Sigmoid colon (tissue), 7 donors: ENCODE results near the gene PAQR8. TPM values are rescaled to one million over a fixed set of nuclear protein-coding genes. Genes with fewer than 3 reads are reported as not detected.
A peak's percentile ranks its signal among the peaks of the same experiment; 100 is the strongest.
"Not testable (repeated sequence)": the region's sequence is repeated elsewhere in the genome, so short reads cannot be mapped to it uniquely, and the experiment has no call there.

ENCODE experiments used
- DNase-seq: peaks from one replicate; pipeline ENCODE4 v3.0.0-alpha.2; 2019
- H3K27ac ChIP-seq, 4 donors: fragments of 200-600 bp; sonication (generic); one replicate each; pipeline ENCODE4 v1.5.1; 2016 to 2019; ENCODE audit warnings: mild to moderate bottlenecking in 1 of 4
- H3K27me3 ChIP-seq, 3 donors: fragments of 200-600 bp; sonication (generic); one replicate each; pipeline ENCODE4 v1.5.1; 2019; ENCODE audit warnings: mild to moderate bottlenecking in 1 of 3
- H3K36me3 ChIP-seq, 4 donors: fragments of 200-600 bp; sonication (generic); one replicate each; pipeline ENCODE4 v1.5.1; 2016 to 2019
- H3K4me1 ChIP-seq, 4 donors: fragments of 200-600 bp; sonication (generic); one replicate each; pipeline ENCODE4 v1.5.1; 2017 to 2019
- H3K4me3 ChIP-seq, 4 donors: fragments of 200-600 bp; sonication (generic); one replicate each; pipeline ENCODE4 v1.5.1; 2017 to 2019; ENCODE audit warnings: mild to moderate bottlenecking in 2 of 4, moderate library complexity in 1 of 4
- H3K9me3 ChIP-seq, 4 donors: fragments of 200-600 bp in 3 of 4; sonication (generic) in 3 of 4; one replicate each; pipeline versions ENCODE4 v1.5.1 to v1.6.1; 2013 to 2019
- EP300 ChIP-seq, 4 donors: sonication (generic); formaldehyde crosslinking; IDR thresholded peaks; one replicate each; pipeline ENCODE4 v1.6.1; 2017; ENCODE audit warnings: antibody characterized with exemption in 4 of 4
- POLR2A ChIP-seq, 2 donors: fragments of 450-650 bp; IDR thresholded peaks; one replicate each; pipeline ENCODE4 v1.6.1; 2016; ENCODE audit warnings: antibody characterized with exemption in 2 of 2, mild to moderate bottlenecking in 2 of 2, moderate library complexity in 2 of 2
- POLR2AphosphoS5 ChIP-seq, 4 donors: sonication (generic); formaldehyde crosslinking; IDR thresholded peaks; one replicate each; pipeline ENCODE4 v1.6.1; 2017; ENCODE audit warnings: antibody characterized with exemption in 4 of 4
- WGBS, 2 donors: extraction: QIAGEN DNeasy Blood & Tissue Kit; methylation state at CpG; one replicate each; pipeline ENCODE4 v1.1.7; 2013; 5-methylcytosine and 5-hydroxymethylcytosine counted together
- intact Hi-C: fragments of 100-400 bp; cut with DNase I; formaldehyde crosslinking; loops from one replicate; pipeline ENCODE4 v1.15.1; 2023
- polyA plus RNA-seq, 3 donors: library from polyadenylated mRNA; stranded (reverse); fragments of 200-250 nt; gene quantifications; one replicate each; pipeline ENCODE4 v1.2.3, GENCODE V29; 2013
- total RNA-seq, 4 donors: library from RNA; depleted of rRNA; stranded (reverse); fragments of >200 nt; gene quantifications; one replicate each; pipeline ENCODE4 v1.1.0, GENCODE V29; 2016
- TF ChIP-seq, protein P1 (sequence below), 4 experiments: fragments of 450-650 bp in 3 of 4; fragments of 200-600 bp in 1 of 4; IDR thresholded peaks; one replicate each; pipeline ENCODE4 v1.5.1; 2016 to 2019; ENCODE audit warnings: antibody characterized with exemption in 4 of 4, mild to moderate bottlenecking in 3 of 4, moderate library complexity in 2 of 4
- donor health status: healthy with polysubstance abuse.
- donor health status: Bipolar disorder and iron deficiency.
- donor health status: healthy.

Gene PAQR8
- total and polyA plus RNA-seq, 7 donors: 12.2 to 49.2 (median 15.6) TPM

GRCh38 chr6:52385074-52385473 is 23.1 kb downstream of the PAQR8 start:
- DNase-seq: no peak
- intact Hi-C loops: no loop called here
- no peak overlapping the region for H3K4me3 ChIP-seq
- H3K9me3 ChIP-seq: no peaks in the 10 kb centered on the region
- H3K27me3 ChIP-seq: no peaks in the 10 kb centered on the region
- 80 to 93% methylated on average over 4 of the region's 4 CpGs for WGBS, 2 donors
- H3K4me1 ChIP-seq: peaks cover 0 to 22% (median 18%) of the 10 kb centered on the region in 4 donors
- no peaks in the 10 kb centered on the region for H3K36me3 ChIP-seq
- no peak overlapping the region for H3K27ac ChIP-seq
- no peak for TF ChIP-seq EP300 (IDR thresholded peaks at IDR 0.05)
- TF ChIP-seq, protein P1, sequence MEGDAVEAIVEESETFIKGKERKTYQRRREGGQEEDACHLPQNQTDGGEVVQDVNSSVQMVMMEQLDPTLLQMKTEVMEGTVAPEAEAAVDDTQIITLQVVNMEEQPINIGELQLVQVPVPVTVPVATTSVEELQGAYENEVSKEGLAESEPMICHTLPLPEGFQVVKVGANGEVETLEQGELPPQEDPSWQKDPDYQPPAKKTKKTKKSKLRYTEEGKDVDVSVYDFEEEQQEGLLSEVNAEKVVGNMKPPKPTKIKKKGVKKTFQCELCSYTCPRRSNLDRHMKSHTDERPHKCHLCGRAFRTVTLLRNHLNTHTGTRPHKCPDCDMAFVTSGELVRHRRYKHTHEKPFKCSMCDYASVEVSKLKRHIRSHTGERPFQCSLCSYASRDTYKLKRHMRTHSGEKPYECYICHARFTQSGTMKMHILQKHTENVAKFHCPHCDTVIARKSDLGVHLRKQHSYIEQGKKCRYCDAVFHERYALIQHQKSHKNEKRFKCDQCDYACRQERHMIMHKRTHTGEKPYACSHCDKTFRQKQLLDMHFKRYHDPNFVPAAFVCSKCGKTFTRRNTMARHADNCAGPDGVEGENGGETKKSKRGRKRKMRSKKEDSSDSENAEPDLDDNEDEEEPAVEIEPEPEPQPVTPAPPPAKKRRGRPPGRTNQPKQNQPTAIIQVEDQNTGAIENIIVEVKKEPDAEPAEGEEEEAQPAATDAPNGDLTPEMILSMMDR (IDR thresholded peaks at IDR 0.05): no peak
- no peak for TF ChIP-seq POLR2A (IDR thresholded peaks at IDR 0.05)
- TF ChIP-seq POLR2AphosphoS5 (IDR thresholded peaks at IDR 0.05): no peak

DNA sequence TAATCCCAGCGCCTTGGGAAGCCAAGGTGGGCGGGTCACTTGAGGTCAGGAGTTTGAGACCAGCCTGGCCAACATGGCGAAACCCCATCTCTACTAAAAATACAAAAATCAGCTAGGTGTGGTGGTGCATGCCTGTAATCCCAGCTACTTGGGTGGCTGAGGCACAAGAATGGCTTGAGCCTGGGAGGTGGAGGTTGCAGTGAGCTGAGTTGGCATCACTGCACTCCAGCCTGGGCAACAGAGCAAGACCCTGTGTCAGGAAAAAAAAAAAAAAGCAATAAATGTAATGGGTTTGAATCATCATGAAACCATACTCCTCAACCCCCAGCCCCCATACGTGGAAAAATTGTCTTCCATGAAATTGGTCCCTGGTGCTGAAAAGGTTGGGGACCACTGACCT is 26.2 kb downstream of the PAQR8 start:
- 83 to 84% methylated on average over 4 of the region's 4 CpGs for WGBS, 2 donors
- DNase-seq, intact Hi-C loops, H3K4me3 ChIP-seq, H3K9me3 ChIP-seq, H3K36me3 ChIP-seq, H3K27me3 ChIP-seq: not testable (repeated sequence)
- Histone ChIP-seq H3K27ac (peak overlapping the region in 3 of 4 donors; percentile 53 to 69 (median 66)), H3K4me1 (peaks cover 0 to 29% (median 23%) of the 10 kb centered on the region in 4 donors)

DNA sequence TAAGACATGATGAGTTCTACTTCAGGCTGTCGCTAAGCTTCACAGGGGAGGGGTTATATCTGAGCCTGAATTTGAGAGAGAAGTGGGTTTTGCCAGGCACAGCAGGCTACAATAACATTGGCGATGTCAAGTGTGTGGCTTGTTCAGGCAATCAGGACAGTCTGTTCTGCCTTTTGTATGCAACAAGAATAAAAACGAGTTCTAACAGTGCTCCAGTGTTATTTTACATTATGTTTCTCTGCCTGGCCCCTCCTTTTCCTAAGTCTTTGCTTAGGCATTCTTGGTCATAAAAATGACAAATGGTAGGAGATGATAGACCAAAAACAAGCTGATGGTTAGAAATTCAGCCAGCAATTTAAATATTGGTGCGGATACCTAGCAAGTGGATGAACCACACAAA is 26.8 kb downstream of the PAQR8 start:
- TF ChIP-seq, protein P1 (IDR thresholded peaks at IDR 0.05): no peak
- TF ChIP-seq EP300 (IDR thresholded peaks at IDR 0.05) (peak in 1 of 4 donors; percentile 41), POLR2AphosphoS5 (IDR thresholded peaks at IDR 0.05) (peak in 2 of 4 donors; percentile 26 to 47), POLR2A (IDR thresholded peaks at IDR 0.05) (no peak)
- WGBS, 2 donors: 67 to 77% methylated on average over 4 of the region's 4 CpGs
- Histone ChIP-seq H3K9me3 (no peaks in the 10 kb centered on the region), H3K27me3 (no peaks in the 10 kb centered on the region), H3K36me3 (no peaks in the 10 kb centered on the region), H3K4me1 (peaks cover 0 to 29% (median 23%) of the 10 kb centered on the region in 4 donors), H3K4me3 (no peak overlapping the region), H3K27ac (peak overlapping the region in 3 of 4 donors; percentile 53 to 69 (median 66))
- intact Hi-C loops: no loop called here
- no peak for DNase-seq

- no peak overlapping the region for H3K4me3 ChIP-seq
- peaks cover 0 to 29% (median 23%) of the 10 kb centered on the region in 4 donors for H3K4me1 ChIP-seq
- no peaks in the 10 kb centered on the region for H3K27me3 ChIP-seq
- TF ChIP-seq EP300 (IDR thresholded peaks at IDR 0.05): no peak
- TF ChIP-seq, protein P1 (IDR thresholded peaks at IDR 0.05): no peak
- TF ChIP-seq POLR2AphosphoS5 (IDR thresholded peaks at IDR 0.05): no peak
- no peak for TF ChIP-seq POLR2A (IDR thresholded peaks at IDR 0.05)
- H3K36me3 ChIP-seq: no peaks in the 10 kb centered on the region
- no peak for DNase-seq
- WGBS, 2 donors: 26 to 68% methylated on average over 1 of the region's 1 CpG
- H3K27ac ChIP-seq: peak overlapping the region; percentile 38 to 69 (median 60)
- intact Hi-C loops: no loop called here
- no peaks in the 10 kb centered on the region for H3K9me3 ChIP-seq
These were observed 27.3 kb downstream of the PAQR8 start for GRCh38 chr6:52389264-52389625.

DNA sequence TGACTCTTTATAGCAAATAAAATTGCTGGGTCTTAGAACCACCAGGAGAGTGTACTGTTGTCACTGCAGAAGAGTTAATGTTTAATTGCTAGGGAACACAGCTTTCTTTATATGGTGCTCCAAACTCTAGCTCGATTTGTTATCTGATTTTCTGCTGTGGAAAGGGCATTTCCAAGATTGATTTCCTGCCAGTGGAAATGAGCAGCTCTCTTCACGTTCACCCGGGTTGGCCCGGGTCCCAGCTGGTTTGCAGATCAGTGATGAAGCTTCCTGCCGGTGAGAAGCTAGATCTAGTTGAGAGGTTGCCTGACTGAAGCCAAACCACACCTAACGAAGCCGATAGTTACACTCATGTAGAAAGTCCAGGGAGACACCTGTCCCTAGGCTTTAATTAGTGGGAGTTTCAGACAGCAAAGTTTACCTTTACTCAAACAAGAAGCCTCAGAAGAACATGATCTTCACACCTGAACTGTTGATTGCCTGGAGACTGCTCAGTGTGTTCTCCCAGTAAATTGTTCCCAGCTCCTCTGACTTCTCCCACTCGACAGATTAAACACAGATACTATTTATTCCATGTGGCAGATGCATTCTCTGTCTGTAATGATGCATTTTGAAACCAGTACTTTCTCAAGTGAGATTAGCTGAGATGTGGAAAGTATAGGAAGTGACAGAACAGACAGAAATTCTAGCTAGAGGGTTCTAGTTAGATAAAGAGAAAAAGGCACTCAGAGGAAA is 27.8 kb downstream of the PAQR8 start:
- 2 to 11% methylated on average over 8 of the region's 8 CpGs for whole genome bisulfite sequencing, 2 donors
- Histone ChIP-seq H3K4me3 (no peak overlapping the region), H3K9me3 (no peaks in the 10 kb centered on the region), H3K27me3 (no peaks in the 10 kb centered on the region), H3K27ac (peak overlapping the region; percentile 38 to 69 (median 60)), H3K4me1 (peaks cover 0 to 29% (median 23%) of the 10 kb centered on the region in 4 donors), H3K36me3 (no peaks in the 10 kb centered on the region)
- intact Hi-C loops: no loop called here
- TF ChIP-seq, protein P1 (IDR thresholded peaks at IDR 0.05): peak in 1 of 4 experiments; percentile 6
- no peak for TF ChIP-seq POLR2A (IDR thresholded peaks at IDR 0.05)
- DNase-seq: no peak
